Activated CD4-positive, alpha-beta T cell treated with anti-CD3 and anti-CD28 coated beads for 36 hours (primary cell): ENCODE measurements around the gene MS4A4E. TPM values are rescaled to one million over a fixed set of nuclear protein-coding genes. Genes with fewer than 3 reads are reported as not detected.

Source experiments
- ATAC-seq: fragments of 200-7000 bp; cut with Tn5 transposase; one replicate; pipeline ENCODE4 v1.10.0; 2021; ENCODE audit warnings: mild to moderate bottlenecking, moderate library complexity
- CTCF ChIA-PET: fragments of 350-600 bp; sonication (Branson Sonifier 250); formaldehyde crosslinking; loops from one replicate; lab custom pipeline; 2021; ENCODE audit warnings: antibody characterized with exemption; lab: Charles Lee
- POLR2A ChIA-PET: fragments of 350-600 bp; sonication (Branson Sonifier 250); formaldehyde crosslinking; loops from one replicate; lab custom pipeline; 2021; ENCODE audit warnings: antibody characterized with exemption, inconsistent platforms; lab: Charles Lee
- DNase-seq: peaks from one replicate; pipeline ENCODE4 v3.0.0-alpha.2; 2020
- H3K27ac Mint-ChIP-seq: one replicate; pipeline ENCODE4 v1.8.0; 2021; ENCODE audit warnings: mixed read lengths
- H3K27me3 Mint-ChIP-seq: one replicate; pipeline ENCODE4 v1.8.0; 2021; ENCODE audit warnings: mixed read lengths
- H3K36me3 Mint-ChIP-seq: one replicate; pipeline ENCODE4 v1.8.0; 2021; ENCODE audit warnings: low read depth, mixed read lengths
- H3K4me1 Mint-ChIP-seq: one replicate; pipeline ENCODE4 v1.8.0; 2021; ENCODE audit warnings: mixed read lengths
- H3K4me3 Mint-ChIP-seq: one replicate; pipeline ENCODE4 v1.8.0; 2021; ENCODE audit warnings: mild to moderate bottlenecking, moderate library complexity, mixed read lengths
- H3K9me3 Mint-ChIP-seq: one replicate; pipeline ENCODE4 v1.8.0; 2021; ENCODE audit warnings: low read depth, mixed read lengths
- intact Hi-C, 2 experiments: fragments of 100-400 bp; cut with DNase I in 1 of 2; cut with micrococcal nuclease in 1 of 2; formaldehyde crosslinking; loops; one replicate each; pipeline versions ENCODE4 v1.14.2 to v1.15.1; 2022 to 2024; cut with DNase I, micrococcal nuclease
- total RNA-seq, 2 experiments: library from RNA; stranded (reverse); gene quantifications; one replicate each; pipeline ENCODE4 v1.2.3, GENCODE V29; 2021

The MS4A4E gene
- total RNA-seq, 2 experiments from 2014 or later: not detected

GRCh38 chr11:60261014-60261413 is 18.1 kb upstream of the MS4A4E start:
- no peak overlapping the region for H3K4me3 Mint-ChIP-seq
- no peak for DNase-seq
- intact Hi-C loops: loop anchor here in 1 of 2 experiments (10.0 kb wide), 1 partner anchor 224 kb away; no protein-coding TSS in a partner anchor
- ChIA-PET POLR2A (no interaction called here), CTCF (no interaction called here)
- H3K27me3 Mint-ChIP-seq: peaks cover 6% of the 10 kb centered on the region
- no peak overlapping the region for H3K27ac Mint-ChIP-seq
- no peak for ATAC-seq
- no peaks in the 10 kb centered on the region for H3K36me3 Mint-ChIP-seq
- H3K9me3 Mint-ChIP-seq: peaks cover 6% of the 10 kb centered on the region
- peaks cover 2% of the 10 kb centered on the region for H3K4me1 Mint-ChIP-seq

GRCh38 chr11:60257956-60258722 is 15.2 kb upstream of the MS4A4E start:
- H3K4me3 Mint-ChIP-seq: no peak overlapping the region
- ATAC-seq: peak; percentile 42
- POLR2A ChIA-PET: no interaction called here

GRCh38 chr11:60252213-60253108 is 9.5 kb upstream of the MS4A4E start:
- Mint-ChIP-seq H3K4me3 (no peak overlapping the region), H3K27ac (no peak overlapping the region), H3K9me3 (peaks cover 6% of the 10 kb centered on the region), H3K4me1 (no peaks in the 10 kb centered on the region), H3K36me3 (peaks cover 4% of the 10 kb centered on the region), H3K27me3 (peaks cover 31% of the 10 kb centered on the region)
- intact Hi-C loops: loop anchor here in 1 of 2 experiments (5.0 kb wide), 1 partner anchor 500 kb away; no protein-coding TSS in a partner anchor
- ChIA-PET POLR2A (no interaction called here), CTCF (interaction anchor here (0.6 to 1.6 kb wide), 7 partner anchors 8 to 430 kb away, joined by 3 to 6 read pairs (median 4); no protein-coding TSS in a partner anchor)
- DNase-seq: no peak
- ATAC-seq: no peak

More at GRCh38 chr11:60257956-60258722, 15.2 kb upstream of the MS4A4E start:
- H3K9me3 Mint-ChIP-seq: peaks cover 12% of the 10 kb centered on the region
- H3K4me1 Mint-ChIP-seq: peaks cover 2% of the 10 kb centered on the region
- CTCF ChIA-PET: no interaction called here
- no peak overlapping the region for H3K27ac Mint-ChIP-seq
- DNase-seq: no peak
- H3K36me3 Mint-ChIP-seq: peaks cover 4% of the 10 kb centered on the region
- H3K27me3 Mint-ChIP-seq: peaks cover 9% of the 10 kb centered on the region
- intact Hi-C loops: no loop called here

- peaks cover 4% of the 10 kb centered on the region for H3K36me3 Mint-ChIP-seq
- intact Hi-C loops: loop anchor here in 1 of 2 experiments (1.0 to 5.0 kb wide), 3 partner anchors 82 to 499 kb away; no protein-coding TSS in a partner anchor
- H3K9me3 Mint-ChIP-seq: peaks cover 6% of the 10 kb centered on the region
- H3K4me3 Mint-ChIP-seq: no peak overlapping the region
- peaks cover 35% of the 10 kb centered on the region for H3K27me3 Mint-ChIP-seq
- ATAC-seq (no peak), DNase-seq (peak; percentile 52)
- no peak overlapping the region for H3K27ac Mint-ChIP-seq
- CTCF ChIA-PET: interaction anchor here (0.6 to 1.6 kb wide), 18 partner anchors 8 to 429 kb away, joined by 3 to 6 read pairs (median 4); no protein-coding TSS in a partner anchor
- no peaks in the 10 kb centered on the region for H3K4me1 Mint-ChIP-seq
- POLR2A ChIA-PET: no interaction called here
These were observed 8.7 kb upstream of the MS4A4E start for GRCh38 chr11:60251485-60252212.

- ATAC-seq (no peak), DNase-seq (no peak)
- POLR2A ChIA-PET: no interaction called here
- Mint-ChIP-seq H3K4me3 (no peak overlapping the region), H3K4me1 (no peaks in the 10 kb centered on the region), H3K36me3 (no peaks in the 10 kb centered on the region), H3K27ac (no peak overlapping the region), H3K27me3 (peaks cover 16% of the 10 kb centered on the region), H3K9me3 (no peaks in the 10 kb centered on the region)
- CTCF ChIA-PET: no interaction called here
- intact Hi-C loops: no loop called here
These were observed 1.2 kb downstream of the MS4A4E start for GRCh38 chr11:60241786-60242185.

GRCh38 chr11:60240662-60241061 is 2.3 kb downstream of the MS4A4E start:
- H3K36me3 Mint-ChIP-seq: no peaks in the 10 kb centered on the region
- no peak overlapping the region for H3K4me3 Mint-ChIP-seq
- H3K9me3 Mint-ChIP-seq: no peaks in the 10 kb centered on the region
- ATAC-seq (no peak), DNase-seq (no peak)
- CTCF ChIA-PET: no interaction called here
- POLR2A ChIA-PET: no interaction called here
- peaks cover 14% of the 10 kb centered on the region for H3K27me3 Mint-ChIP-seq
- intact Hi-C loops: no loop called here
- no peaks in the 10 kb centered on the region for H3K4me1 Mint-ChIP-seq
- H3K27ac Mint-ChIP-seq: no peak overlapping the region

GRCh38 chr11:60235321-60235720 is 7.6 kb downstream of the MS4A4E start:
- no peak overlapping the region for H3K27ac Mint-ChIP-seq
- no peaks in the 10 kb centered on the region for H3K36me3 Mint-ChIP-seq
- ChIA-PET CTCF (no interaction called here), POLR2A (no interaction called here)
- no peaks in the 10 kb centered on the region for H3K4me1 Mint-ChIP-seq
- no peak overlapping the region for H3K4me3 Mint-ChIP-seq
- DNase-seq (no peak), ATAC-seq (no peak)
- intact Hi-C loops: no loop called here
- H3K9me3 Mint-ChIP-seq: no peaks in the 10 kb centered on the region
- H3K27me3 Mint-ChIP-seq: peaks cover 8% of the 10 kb centered on the region

GRCh38 chr11:60230681-60231080 is 12.3 kb downstream of the MS4A4E start:
- Mint-ChIP-seq H3K36me3 (no peaks in the 10 kb centered on the region), H3K27me3 (peaks cover 4% of the 10 kb centered on the region), H3K4me1 (no peaks in the 10 kb centered on the region), H3K4me3 (no peak overlapping the region), H3K9me3 (no peaks in the 10 kb centered on the region), H3K27ac (no peak overlapping the region)
- ChIA-PET CTCF (interaction anchor here (0.6 to 0.8 kb wide), 2 partner anchors 41 to 154 kb away, joined by 3 read pairs; no protein-coding TSS in a partner anchor), POLR2A (no interaction called here)
- intact Hi-C loops: no loop called here
- ATAC-seq (no peak), DNase-seq (no peak)

GRCh38 chr11:60222141-60222540 is 20.8 kb downstream of the MS4A4E start:
- intact Hi-C loops: no loop called here
- H3K36me3 Mint-ChIP-seq: no peaks in the 10 kb centered on the region
- no peak for DNase-seq
- ChIA-PET CTCF (no interaction called here), POLR2A (no interaction called here)
- H3K27me3 Mint-ChIP-seq: peaks cover 7% of the 10 kb centered on the region
- no peak overlapping the region for H3K4me3 Mint-ChIP-seq
- no peaks in the 10 kb centered on the region for H3K9me3 Mint-ChIP-seq
- H3K27ac Mint-ChIP-seq: no peak overlapping the region
- no peaks in the 10 kb centered on the region for H3K4me1 Mint-ChIP-seq
- ATAC-seq: no peak

- ChIA-PET CTCF (no interaction called here), POLR2A (no interaction called here)
- no peaks in the 10 kb centered on the region for H3K9me3 Mint-ChIP-seq
- H3K4me3 Mint-ChIP-seq: no peak overlapping the region
- intact Hi-C loops: no loop called here
- peaks cover 7% of the 10 kb centered on the region for H3K27me3 Mint-ChIP-seq
- H3K27ac Mint-ChIP-seq: no peak overlapping the region
- H3K36me3 Mint-ChIP-seq: no peaks in the 10 kb centered on the region
- no peaks in the 10 kb centered on the region for H3K4me1 Mint-ChIP-seq
- DNase-seq (no peak), ATAC-seq (no peak)
These were observed 21.2 kb downstream of the MS4A4E start for GRCh38 chr11:60221692-60222091.

- Mint-ChIP-seq H3K4me3 (no peak overlapping the region), H3K36me3 (no peaks in the 10 kb centered on the region), H3K9me3 (no peaks in the 10 kb centered on the region), H3K27me3 (peaks cover 7% of the 10 kb centered on the region), H3K27ac (no peak overlapping the region), H3K4me1 (no peaks in the 10 kb centered on the region)
- intact Hi-C loops: no loop called here
- CTCF ChIA-PET: no interaction called here
- POLR2A ChIA-PET: no interaction called here
- DNase-seq (no peak), ATAC-seq (no peak)
These were observed 21.8 kb downstream of the MS4A4E start for GRCh38 chr11:60221181-60221580.
